Mesendoderm (in vitro differentiated cells): Measurements from ENCODE around the gene LTO1.

Source experiments
- DNase-seq: peaks from one replicate; pipeline ENCODE4 v3.0.0; 2013
- H2AK5ac ChIP-seq: 2 replicates; pipeline ENCODE4 v1.6.1; 2013; ENCODE audit warnings: low read length, inconsistent platforms
- H2BK120ac ChIP-seq: 2 replicates; pipeline ENCODE4 v1.6.1; 2013; ENCODE audit warnings: low read depth, mild to moderate bottlenecking, low read length, moderate library complexity, mixed read lengths
- H2BK15ac ChIP-seq: replicated peaks from 2 replicates; pipeline ENCODE4 v1.6.1; 2013; ENCODE audit warnings: low read depth, mild to moderate bottlenecking, moderate library complexity
- H2BK5ac ChIP-seq: 2 replicates; pipeline ENCODE4 v1.6.1; 2013; ENCODE audit warnings: low read length, inconsistent platforms
- H3K18ac ChIP-seq: 2 replicates; pipeline ENCODE4 v1.6.1; 2013; ENCODE audit warnings: mild to moderate bottlenecking, low read length, mixed read lengths
- H3K23ac ChIP-seq: one replicate; pipeline ENCODE4 v1.6.1; 2013; ENCODE audit warnings: low read length
- H3K27ac ChIP-seq: 2 replicates; pipeline ENCODE4 v1.5.1; 2013; ENCODE audit warnings: low read depth, mild to moderate bottlenecking, inconsistent platforms, low read length, moderate library complexity
- H3K27me3 ChIP-seq: 2 replicates; pipeline ENCODE4 v1.6.1; 2013; ENCODE audit warnings: low read length, control low read depth, mild to moderate bottlenecking, inconsistent platforms; ENCODE audit not compliant: insufficient read depth, poor library complexity
- H3K36me3 ChIP-seq: 2 replicates; pipeline ENCODE4 v1.6.1; 2013; ENCODE audit warnings: low read length, inconsistent platforms; ENCODE audit not compliant: control insufficient read depth, insufficient read depth
- H3K4ac ChIP-seq: one replicate; pipeline ENCODE4 v1.6.1; 2013; ENCODE audit warnings: low read depth, mild to moderate bottlenecking, low read length, moderate library complexity
- H3K4me1 ChIP-seq: 2 replicates; pipeline ENCODE4 v1.6.1; 2013; ENCODE audit warnings: low read depth, low read length, inconsistent platforms; ENCODE audit not compliant: control insufficient read depth
- H3K4me2 ChIP-seq: 2 replicates; pipeline ENCODE4 v1.6.1; 2013; ENCODE audit warnings: low read length
- H3K4me3 ChIP-seq: 2 replicates; pipeline ENCODE4 v1.5.1; 2013; ENCODE audit warnings: mild to moderate bottlenecking, low read length
- H3K56ac ChIP-seq: one replicate; pipeline ENCODE4 v1.6.1; 2013; ENCODE audit warnings: low read length
- H3K79me1 ChIP-seq: 2 replicates; pipeline ENCODE4 v1.6.1; 2013; ENCODE audit warnings: low read length, inconsistent platforms
- H3K79me2 ChIP-seq: 2 replicates; pipeline ENCODE4 v1.6.1; 2013; ENCODE audit warnings: mild to moderate bottlenecking, low read length; ENCODE audit not compliant: control insufficient read depth, insufficient read depth
- H3K9ac ChIP-seq: 2 replicates; pipeline ENCODE4 v1.6.1; 2013; ENCODE audit warnings: low read length, inconsistent platforms
- H4K5ac ChIP-seq: one replicate; pipeline ENCODE4 v1.6.1; 2013; ENCODE audit warnings: low read length
- H4K8ac ChIP-seq: one replicate; pipeline ENCODE4 v1.6.1; 2013; ENCODE audit warnings: low read depth, mild to moderate bottlenecking, control low read depth, low read length, moderate library complexity
- WGBS: extraction: QIAGEN DNeasy Blood & Tissue Kit; methylation state at CpG from one replicate; pipeline ENCODE4 v1.1.7; 2013; ENCODE audit warnings: low lambda C conversion rate, missing lambda C conversion rate; ENCODE audit not compliant: insufficient coverage; ENCODE audit errors: extremely low coverage; 5-methylcytosine and 5-hydroxymethylcytosine counted together

Gene LTO1

DNA sequence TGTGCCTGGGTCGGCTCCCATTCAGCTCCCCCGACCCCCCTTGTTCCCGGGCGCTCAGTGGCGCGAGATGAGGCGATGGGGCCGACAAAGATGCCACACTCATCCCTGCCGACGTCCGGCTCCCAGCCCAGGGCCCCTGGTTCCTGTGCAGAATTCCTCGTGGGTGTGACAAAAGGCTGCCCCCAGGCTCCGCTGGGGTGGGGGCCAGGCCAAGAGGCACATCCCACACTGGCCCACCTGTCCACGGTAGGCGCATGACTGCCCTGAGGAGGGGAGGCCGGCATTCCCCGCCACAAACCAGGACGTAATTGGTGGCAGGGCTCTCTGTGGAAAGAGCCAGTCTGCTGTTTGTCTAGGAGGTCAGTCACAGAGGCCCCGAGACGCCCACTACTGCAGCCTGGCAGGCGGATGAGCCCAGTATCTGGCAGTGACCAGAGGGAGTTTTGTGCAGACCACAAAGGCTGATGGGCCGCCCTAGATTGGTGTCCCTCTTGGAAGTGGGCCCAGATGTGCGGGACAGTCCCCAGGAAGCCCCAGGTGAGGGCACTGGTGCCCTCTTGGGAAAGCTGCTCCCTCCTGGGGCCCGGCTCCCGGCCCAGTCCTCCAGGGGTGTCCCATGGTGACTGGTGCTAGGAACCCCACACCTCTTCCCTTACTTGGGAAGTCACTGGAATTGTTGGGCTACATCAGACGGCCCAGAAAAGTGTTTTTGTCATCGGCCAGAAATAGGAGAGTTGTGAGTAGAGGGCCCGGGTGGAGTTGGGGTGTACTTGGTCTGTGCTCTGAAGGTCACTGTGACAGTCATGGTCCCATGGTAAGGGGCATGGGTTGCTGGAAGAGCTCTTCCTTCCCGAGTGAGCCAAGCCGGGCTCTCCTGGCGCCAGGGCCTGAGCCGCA is 28.4 kb downstream of the LTO1 start:
- H2BK5ac ChIP-seq: no peak overlapping the region
- H3K23ac ChIP-seq: no peak overlapping the region
- no CpG with 5 or more reads among the region's 32 CpGs for WGBS
- H3K56ac ChIP-seq: no peak overlapping the region
- DNase-seq: no peak
- H3K27ac ChIP-seq: no peak overlapping the region
- H3K4ac ChIP-seq: no peak overlapping the region
- H3K79me2 ChIP-seq: peaks cover 21% of the 10 kb centered on the region
- peaks cover 8% of the 10 kb centered on the region for H3K36me3 ChIP-seq
- H3K79me1 ChIP-seq: peaks cover 14% of the 10 kb centered on the region
- no peak overlapping the region for H2BK120ac ChIP-seq
- H2AK5ac ChIP-seq: no peak overlapping the region
- H2BK15ac ChIP-seq: no peak overlapping the region
- no peaks in the 10 kb centered on the region for H3K27me3 ChIP-seq
- H3K4me2 ChIP-seq: no peak overlapping the region
- no peaks in the 10 kb centered on the region for H3K4me1 ChIP-seq
- no peak overlapping the region for H4K8ac ChIP-seq
- H4K5ac ChIP-seq: no peak overlapping the region
- no peak overlapping the region for H3K4me3 ChIP-seq
- H3K18ac ChIP-seq: no peak overlapping the region
- no peak overlapping the region for H3K9ac ChIP-seq

DNA sequence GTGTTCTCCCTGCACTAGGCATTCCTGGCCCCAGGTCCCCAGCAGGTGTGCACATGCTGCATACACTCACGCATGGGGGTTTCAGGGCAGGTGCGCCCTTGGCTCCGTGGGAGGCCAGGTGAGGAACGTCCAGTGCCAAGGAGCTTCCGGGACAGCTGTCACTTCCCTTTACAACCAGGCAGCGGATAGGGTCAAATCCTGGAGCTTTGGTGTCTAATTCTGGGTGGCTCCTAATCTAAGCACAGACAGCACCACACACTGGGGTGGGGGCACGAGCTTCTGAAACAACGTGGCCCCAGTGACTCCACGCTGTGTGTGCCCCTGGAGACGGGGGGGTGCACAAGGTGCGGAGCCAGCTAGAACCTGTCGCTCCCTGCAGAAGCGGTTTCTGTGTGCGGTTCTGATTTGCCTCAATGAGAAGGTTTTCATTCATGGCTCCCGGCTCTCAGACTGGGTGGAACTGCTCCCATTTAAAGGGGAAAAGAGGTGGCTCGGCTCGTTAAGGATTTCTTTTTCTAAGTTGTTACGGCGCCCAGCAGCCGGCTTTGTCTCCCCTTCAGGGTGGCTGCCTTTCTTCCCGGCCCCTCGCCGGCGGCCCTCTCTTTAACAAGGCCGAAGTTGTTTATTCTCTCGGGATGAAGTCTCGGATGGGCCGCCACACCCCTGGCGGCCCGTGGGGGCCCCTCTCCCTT is 29.2 kb downstream of the LTO1 start:
- H3K4me1 ChIP-seq: no peaks in the 10 kb centered on the region
- H3K79me2 ChIP-seq: peaks cover 27% of the 10 kb centered on the region
- peaks cover 5% of the 10 kb centered on the region for H3K36me3 ChIP-seq
- no peak overlapping the region for H3K23ac ChIP-seq
- no peak overlapping the region for H3K4ac ChIP-seq
- H3K4me2 ChIP-seq: no peak overlapping the region
- no peak overlapping the region for H3K4me3 ChIP-seq
- H3K56ac ChIP-seq: no peak overlapping the region
- no peak overlapping the region for H2BK5ac ChIP-seq
- H2BK15ac ChIP-seq: no peak overlapping the region
- H2BK120ac ChIP-seq: no peak overlapping the region
- no peak overlapping the region for H3K18ac ChIP-seq
- no peak overlapping the region for H4K8ac ChIP-seq
- H3K79me1 ChIP-seq: peaks cover 14% of the 10 kb centered on the region
- no peak overlapping the region for H2AK5ac ChIP-seq
- H3K9ac ChIP-seq: no peak overlapping the region
- H3K27ac ChIP-seq: no peak overlapping the region
- no peaks in the 10 kb centered on the region for H3K27me3 ChIP-seq
- no peak for DNase-seq
- H4K5ac ChIP-seq: no peak overlapping the region
- WGBS: no CpG with 5 or more reads among the region's 30 CpGs

- no peak for DNase-seq
- Histone ChIP-seq H3K27ac (no peak overlapping the region), H2BK120ac (no peak overlapping the region), H4K8ac (no peak overlapping the region), H3K36me3 (peaks cover 4% of the 10 kb centered on the region), H4K5ac (no peak overlapping the region), H3K4me3 (no peak overlapping the region), H3K79me2 (peaks cover 27% of the 10 kb centered on the region), H3K4me1 (no peaks in the 10 kb centered on the region), H3K27me3 (no peaks in the 10 kb centered on the region), H3K9ac (no peak overlapping the region), H3K23ac (no peak overlapping the region), H2BK5ac (no peak overlapping the region), H3K4me2 (no peak overlapping the region), H3K18ac (no peak overlapping the region), H3K56ac (no peak overlapping the region), H2BK15ac (no peak overlapping the region), H3K4ac (no peak overlapping the region), H2AK5ac (no peak overlapping the region), H3K79me1 (peaks cover 14% of the 10 kb centered on the region)
- WGBS: no CpG with 5 or more reads among the region's 20 CpGs
Measured at GRCh38 chr11:69644962-69645675, 30.0 kb downstream of the LTO1 start.

- H3K4me3 ChIP-seq: no peak overlapping the region
Measured at GRCh38 chr11:69644071-69644961, 30.8 kb downstream of the LTO1 start.

GRCh38 chr11:69643646-69644045 is 31.5 kb downstream of the LTO1 start:
- H3K79me1 ChIP-seq: peaks cover 14% of the 10 kb centered on the region
- H2BK15ac ChIP-seq: no peak overlapping the region
- H3K4ac ChIP-seq: no peak overlapping the region
- H4K8ac ChIP-seq: no peak overlapping the region
- H3K4me1 ChIP-seq: no peaks in the 10 kb centered on the region
- H2BK120ac ChIP-seq: no peak overlapping the region
- WGBS: no CpG with 5 or more reads among the region's 27 CpGs
- DNase-seq: no peak
- no peak overlapping the region for H2BK5ac ChIP-seq
- H3K27ac ChIP-seq: no peak overlapping the region
- H3K9ac ChIP-seq: peak overlapping the region; percentile 44
- H2AK5ac ChIP-seq: no peak overlapping the region
- no peaks in the 10 kb centered on the region for H3K27me3 ChIP-seq
- H4K5ac ChIP-seq: no peak overlapping the region
- no peak overlapping the region for H3K4me2 ChIP-seq
- H3K18ac ChIP-seq: no peak overlapping the region
- H3K56ac ChIP-seq: peak overlapping the region; percentile 69
- H3K23ac ChIP-seq: no peak overlapping the region
- peaks cover 27% of the 10 kb centered on the region for H3K79me2 ChIP-seq
- H3K36me3 ChIP-seq: peaks cover 2% of the 10 kb centered on the region
- H3K4me3 ChIP-seq: no peak overlapping the region

More at GRCh38 chr11:69644071-69644961, 30.8 kb downstream of the LTO1 start:
- Histone ChIP-seq H3K27me3 (no peaks in the 10 kb centered on the region), H3K56ac (peak overlapping the region; percentile 30), H3K9ac (no peak overlapping the region), H2BK120ac (no peak overlapping the region), H3K18ac (no peak overlapping the region), H3K4me2 (no peak overlapping the region), H2AK5ac (no peak overlapping the region), H2BK15ac (no peak overlapping the region), H3K4me1 (no peaks in the 10 kb centered on the region), H2BK5ac (no peak overlapping the region), H4K8ac (no peak overlapping the region), H3K23ac (no peak overlapping the region), H3K36me3 (peaks cover 2% of the 10 kb centered on the region), H3K79me1 (peaks cover 14% of the 10 kb centered on the region), H4K5ac (no peak overlapping the region), H3K27ac (no peak overlapping the region), H3K4ac (no peak overlapping the region), H3K79me2 (peaks cover 27% of the 10 kb centered on the region)
- WGBS: no CpG with 5 or more reads among the region's 24 CpGs
- no peak for DNase-seq
